Measurements from ENCODE around the gene CRHR2. TPM values are rescaled to one million over a fixed set of nuclear protein-coding genes. Genes with fewer than 3 reads are reported as not detected.

Gene CRHR2
- total and polyA plus RNA-seq, 2 experiments from 2014 or later, result 0.39 to 0.77 TPM

DNA sequence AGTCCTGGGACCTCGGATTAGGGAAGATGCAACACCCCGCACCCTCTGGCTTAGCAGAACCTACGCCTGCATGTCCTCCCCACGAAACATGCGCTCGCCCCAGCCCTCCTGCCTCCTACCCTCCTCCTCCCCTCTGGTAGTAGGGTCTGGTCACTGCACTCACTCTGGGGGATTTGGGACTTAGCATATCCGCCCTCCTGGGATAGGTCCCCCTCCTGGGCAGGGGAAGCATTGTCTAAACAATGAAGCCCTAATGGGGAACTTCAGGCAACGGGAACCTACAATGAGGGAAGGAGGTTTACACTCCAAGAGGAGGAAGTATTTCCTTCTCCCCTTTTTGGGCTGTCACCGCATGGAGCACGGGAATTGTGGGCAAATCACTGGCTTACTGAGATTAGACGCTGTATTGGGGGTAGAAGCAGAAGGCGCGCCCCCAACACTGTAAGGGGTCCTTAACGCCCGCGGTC lies 892 bp downstream of the CRHR2 start:
- Histone ChIP-seq H3K4me1 (ENCODE audit: low read depth) (no peaks in the 10 kb centered on the region), H3K4me3 (peak overlapping the region; percentile 32), H3K9me3 (ENCODE audit: low read depth) (no peaks in the 10 kb centered on the region), H3K27ac (no peak overlapping the region), H3K36me3 (no peaks in the 10 kb centered on the region), H3K27me3 (peaks cover 69% of the 10 kb centered on the region)
- TF ChIP-seq, protein P1, sequence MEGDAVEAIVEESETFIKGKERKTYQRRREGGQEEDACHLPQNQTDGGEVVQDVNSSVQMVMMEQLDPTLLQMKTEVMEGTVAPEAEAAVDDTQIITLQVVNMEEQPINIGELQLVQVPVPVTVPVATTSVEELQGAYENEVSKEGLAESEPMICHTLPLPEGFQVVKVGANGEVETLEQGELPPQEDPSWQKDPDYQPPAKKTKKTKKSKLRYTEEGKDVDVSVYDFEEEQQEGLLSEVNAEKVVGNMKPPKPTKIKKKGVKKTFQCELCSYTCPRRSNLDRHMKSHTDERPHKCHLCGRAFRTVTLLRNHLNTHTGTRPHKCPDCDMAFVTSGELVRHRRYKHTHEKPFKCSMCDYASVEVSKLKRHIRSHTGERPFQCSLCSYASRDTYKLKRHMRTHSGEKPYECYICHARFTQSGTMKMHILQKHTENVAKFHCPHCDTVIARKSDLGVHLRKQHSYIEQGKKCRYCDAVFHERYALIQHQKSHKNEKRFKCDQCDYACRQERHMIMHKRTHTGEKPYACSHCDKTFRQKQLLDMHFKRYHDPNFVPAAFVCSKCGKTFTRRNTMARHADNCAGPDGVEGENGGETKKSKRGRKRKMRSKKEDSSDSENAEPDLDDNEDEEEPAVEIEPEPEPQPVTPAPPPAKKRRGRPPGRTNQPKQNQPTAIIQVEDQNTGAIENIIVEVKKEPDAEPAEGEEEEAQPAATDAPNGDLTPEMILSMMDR (IDR thresholded peaks at IDR 0.05; ENCODE audit: low read depth, low read length), result no peak
- no peak for DNase-seq (ENCODE audit: low read depth in 1 of 2, low spot score in 1 of 2)

DNA sequence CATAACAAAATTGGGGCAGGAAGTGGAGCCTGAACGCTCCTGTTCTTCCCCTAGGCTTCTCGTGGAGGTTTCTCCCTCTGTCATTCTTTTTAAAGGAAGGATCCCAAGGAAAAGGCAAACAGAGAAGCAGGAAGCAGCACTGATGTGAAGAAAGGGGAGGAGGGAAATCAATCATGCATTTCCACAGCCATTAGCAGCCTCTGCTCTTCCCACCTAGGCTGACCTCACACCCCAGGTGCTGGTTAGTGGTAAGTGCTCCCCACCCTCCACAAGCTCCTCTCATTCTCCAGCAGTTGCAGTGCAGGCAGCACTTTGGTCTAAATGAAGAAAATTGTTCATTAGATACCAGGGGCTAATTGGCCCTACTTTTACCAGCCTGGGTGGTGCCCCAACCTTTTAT lies 2.6 kb downstream of the CRHR2 start:
- no peaks in the 10 kb centered on the region for H3K9me3 ChIP-seq (ENCODE audit: low read depth)
- H3K4me1 ChIP-seq (ENCODE audit: low read depth), result no peaks in the 10 kb centered on the region
- H3K36me3 ChIP-seq, result no peaks in the 10 kb centered on the region
- H3K27me3 ChIP-seq, result peaks cover 69% of the 10 kb centered on the region
- no peak overlapping the region for H3K4me3 ChIP-seq
- TF ChIP-seq, protein P1 (IDR thresholded peaks at IDR 0.05; ENCODE audit: low read depth, low read length), result no peak
- H3K27ac ChIP-seq, result no peak overlapping the region
- no peak for DNase-seq (ENCODE audit: low read depth in 1 of 2, low spot score in 1 of 2)

DNA sequence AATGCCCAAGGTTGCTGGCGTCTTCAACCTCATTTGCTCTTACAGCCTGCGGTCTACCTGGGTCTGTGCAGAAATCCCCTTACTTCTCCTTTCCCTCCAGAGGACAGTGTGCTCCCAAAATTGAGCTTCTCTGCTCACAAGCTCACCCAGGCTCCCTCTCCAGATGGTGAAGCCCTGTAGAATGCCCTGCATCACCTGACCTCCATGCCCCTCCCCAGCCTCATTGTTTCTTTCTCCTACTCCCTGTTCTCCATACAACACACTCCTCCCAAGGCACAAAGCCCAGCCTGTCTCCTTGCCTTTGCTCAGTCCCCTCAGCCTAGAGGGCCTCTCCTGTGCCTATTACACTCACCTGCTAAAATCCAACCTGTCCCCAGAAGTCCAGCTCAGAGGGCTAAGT lies 3.5 kb downstream of the CRHR2 start:
- Histone ChIP-seq H3K4me1 (ENCODE audit: low read depth) (no peaks in the 10 kb centered on the region), H3K9me3 (ENCODE audit: low read depth) (no peaks in the 10 kb centered on the region), H3K27me3 (peaks cover 63% of the 10 kb centered on the region), H3K27ac (no peak overlapping the region), H3K4me3 (no peak overlapping the region), H3K36me3 (no peaks in the 10 kb centered on the region)
- TF ChIP-seq, protein P1 (IDR thresholded peaks at IDR 0.05; ENCODE audit: low read depth, low read length), result no peak
- no peak for DNase-seq (ENCODE audit: low read depth in 1 of 2, low spot score in 1 of 2)

DNA sequence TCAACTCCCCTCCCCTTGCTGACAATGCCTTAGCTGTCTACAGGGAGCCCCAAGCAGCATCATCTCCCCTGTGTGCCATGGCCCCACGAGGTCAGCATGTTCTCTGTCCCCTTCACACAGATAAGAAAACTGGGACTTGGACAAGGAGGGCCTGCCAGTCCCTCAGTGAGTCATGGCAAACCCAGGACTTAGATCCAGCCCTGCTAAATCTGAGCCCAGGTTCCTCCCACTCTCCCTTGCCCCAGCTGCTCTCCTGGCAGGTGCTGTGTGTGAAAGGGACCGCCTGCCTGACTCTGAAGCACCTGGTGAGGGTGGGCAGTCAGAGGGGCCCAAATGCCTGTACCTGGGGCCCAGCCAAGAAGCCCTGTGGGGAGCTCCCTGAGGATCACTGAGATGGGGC lies 7.4 kb downstream of the CRHR2 start:
- Histone ChIP-seq H3K4me1 (ENCODE audit: low read depth) (no peaks in the 10 kb centered on the region), H3K27me3 (peaks cover 24% of the 10 kb centered on the region), H3K4me3 (no peak overlapping the region), H3K27ac (no peak overlapping the region), H3K9me3 (ENCODE audit: low read depth) (no peaks in the 10 kb centered on the region), H3K36me3 (no peaks in the 10 kb centered on the region)
- DNase-seq (ENCODE audit: low read depth in 1 of 2, low spot score in 1 of 2), result no peak
- TF ChIP-seq, protein P1 (IDR thresholded peaks at IDR 0.05; ENCODE audit: low read depth, low read length), result no peak

DNA sequence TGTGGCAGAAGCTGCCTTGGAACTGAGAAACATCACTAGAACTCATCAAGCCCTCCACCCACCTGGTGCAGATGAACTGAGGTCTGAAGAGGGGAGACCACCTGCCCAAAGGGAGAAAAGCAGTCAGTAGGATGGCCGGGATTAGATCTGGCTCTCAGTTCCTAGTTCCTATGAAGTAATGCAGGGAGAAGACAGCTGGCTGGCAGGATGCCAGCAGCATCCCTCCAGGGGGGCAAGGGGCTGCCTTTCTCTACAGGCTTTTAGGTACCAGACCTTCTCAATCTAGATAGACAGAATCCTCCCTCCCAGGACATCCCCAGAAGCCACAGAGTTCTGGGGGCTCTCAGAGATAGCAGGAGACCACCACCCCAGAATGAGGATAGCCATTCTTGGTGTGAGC lies 7.8 kb downstream of the CRHR2 start:
- Histone ChIP-seq H3K27ac (no peak overlapping the region), H3K9me3 (ENCODE audit: low read depth) (no peaks in the 10 kb centered on the region), H3K36me3 (no peaks in the 10 kb centered on the region), H3K4me3 (no peak overlapping the region), H3K27me3 (peaks cover 19% of the 10 kb centered on the region), H3K4me1 (ENCODE audit: low read depth) (no peaks in the 10 kb centered on the region)
- no peak for DNase-seq (ENCODE audit: low read depth in 1 of 2, low spot score in 1 of 2)
- TF ChIP-seq, protein P1 (IDR thresholded peaks at IDR 0.05; ENCODE audit: low read depth, low read length), result no peak
